ENCODE measurements around the gene LRRTM4.

The LRRTM4 gene

DNA sequence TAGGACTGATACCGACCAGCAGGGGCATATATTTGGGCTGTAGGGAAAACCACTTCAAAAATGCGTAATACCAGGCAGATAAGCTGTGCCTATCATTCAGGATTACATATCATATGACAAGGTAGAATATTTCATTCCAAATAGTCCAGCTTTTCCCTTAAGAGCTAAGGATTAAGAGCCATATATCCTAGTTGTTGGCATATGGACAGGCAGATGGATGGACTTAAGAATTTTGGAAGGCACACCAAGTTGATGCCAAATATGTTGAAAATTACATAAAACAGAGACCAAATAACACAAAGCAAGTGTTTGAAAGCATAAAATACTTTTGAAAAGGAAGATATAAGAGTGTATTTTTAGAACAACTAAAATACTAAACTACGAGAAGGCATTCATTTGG is 52.1 kb downstream of the LRRTM4 start:
- no peak for DNase-seq (ENCODE audit: low read depth)

GRCh38 chr2:77469106-77469505 is 53.1 kb downstream of the LRRTM4 start:
- no peak for DNase-seq (ENCODE audit: low read depth)

GRCh38 chr2:77459840-77460239 is 62.3 kb downstream of the LRRTM4 start:
- DNase-seq (ENCODE audit: low read depth), result no peak

DNA sequence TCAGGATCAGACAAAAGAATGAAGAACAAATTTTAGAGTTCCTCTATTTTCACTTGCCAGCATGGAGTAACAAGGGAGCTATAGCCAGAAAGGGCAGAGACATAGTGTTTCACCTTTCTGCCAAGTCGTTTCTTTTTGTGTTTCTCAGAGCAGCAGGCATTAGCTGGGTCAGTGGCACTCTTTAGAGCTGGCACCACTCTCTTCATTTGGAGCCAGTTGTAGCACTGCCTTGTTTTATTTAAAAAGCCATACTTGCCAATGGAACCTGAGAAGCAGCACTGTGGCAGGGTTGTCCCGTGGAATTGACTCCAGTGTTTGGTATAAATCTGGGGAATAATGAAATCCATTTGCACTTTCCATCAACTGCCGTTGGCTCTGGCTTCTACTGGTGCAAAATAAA is 64.0 kb downstream of the LRRTM4 start:
- DNase-seq (ENCODE audit: low read depth), result no peak

DNA sequence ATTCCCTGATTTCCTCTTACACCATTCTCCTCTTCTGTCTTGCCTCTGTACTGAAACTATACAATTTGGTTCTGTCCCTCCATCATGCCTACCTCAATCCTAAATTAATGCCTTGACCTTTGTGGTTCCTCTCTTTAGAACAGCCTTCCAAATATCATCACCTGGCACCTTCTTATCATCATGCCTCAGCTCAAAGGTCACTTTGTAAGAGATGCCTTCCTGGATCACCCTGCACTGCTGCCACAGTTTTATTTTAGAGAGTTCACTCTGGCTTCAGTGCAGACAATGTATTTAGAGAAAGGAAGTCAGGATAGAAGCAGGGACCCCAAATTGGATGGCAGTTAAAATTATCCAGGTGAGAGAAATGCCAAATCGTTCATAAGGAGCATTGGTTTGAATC is 64.5 kb downstream of the LRRTM4 start:
- DNase-seq (ENCODE audit: low read depth), result no peak

DNA sequence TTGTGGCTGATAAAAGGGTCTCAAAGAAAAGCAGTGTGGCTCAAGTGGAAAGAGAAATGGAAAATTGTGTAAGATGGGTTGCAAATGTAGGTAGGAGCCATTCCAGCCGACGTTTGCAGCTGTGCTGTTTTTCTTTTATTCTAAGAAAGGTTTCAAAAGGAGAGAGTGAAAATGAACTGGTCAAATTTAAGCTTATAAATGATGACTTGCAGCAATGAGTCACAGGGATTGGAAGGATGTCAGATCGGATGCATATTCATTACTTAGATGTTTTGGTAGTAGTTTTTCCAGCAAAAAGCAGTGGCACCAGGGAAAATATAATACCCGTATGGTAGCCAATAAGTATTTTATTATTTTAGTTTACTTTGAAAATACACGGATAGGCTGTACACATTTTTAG is 79.1 kb downstream of the LRRTM4 start:
- peak; percentile 6 for DNase-seq (ENCODE audit: low read depth)

- no peak for DNase-seq (ENCODE audit: low read depth)
These were observed 87.3 kb downstream of the LRRTM4 start for GRCh38 chr2:77434880-77435279.

GRCh38 chr2:77428946-77429345 is 93.2 kb downstream of the LRRTM4 start:
- DNase-seq (ENCODE audit: low read depth), result no peak

DNA sequence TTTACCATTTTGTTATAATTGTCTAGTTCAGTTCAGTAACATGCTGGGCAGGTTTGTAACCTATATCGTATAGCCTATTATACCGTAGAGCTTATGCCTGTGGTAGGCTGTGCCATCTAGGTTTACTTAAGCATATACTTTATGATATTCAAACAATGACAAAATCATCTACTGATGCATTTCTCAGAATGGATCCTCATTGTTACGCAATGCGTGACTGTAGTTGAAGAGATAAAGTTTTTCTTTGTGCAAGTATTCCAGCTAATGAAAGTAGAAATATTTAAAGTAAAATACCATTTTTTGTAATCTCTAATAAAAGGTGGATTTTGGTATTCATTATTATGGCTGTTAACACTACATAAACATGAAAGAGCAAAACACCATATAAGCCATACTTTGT is 100.2 kb downstream of the LRRTM4 start:
- no peak for DNase-seq (ENCODE audit: low read depth)

DNA sequence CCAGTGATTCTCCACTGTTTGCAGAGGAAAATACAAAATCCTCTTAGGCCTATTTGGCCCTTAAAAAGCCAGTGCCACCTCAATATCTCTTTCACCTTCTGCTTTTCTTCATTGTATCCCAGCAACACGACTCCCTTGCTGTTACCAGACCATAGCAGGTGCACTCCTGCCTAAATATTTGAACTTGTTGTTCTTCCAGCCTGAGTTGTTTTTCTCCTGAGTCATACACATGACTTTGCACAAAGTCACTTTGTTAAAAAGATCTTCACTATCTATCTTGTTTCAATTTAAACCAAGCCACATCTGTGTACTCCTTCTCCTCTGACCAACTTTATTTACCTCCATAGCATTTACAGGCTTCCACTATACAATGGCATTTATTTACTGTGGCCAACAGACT is 103.6 kb downstream of the LRRTM4 start:
- no peak for DNase-seq (ENCODE audit: low read depth)

DNA sequence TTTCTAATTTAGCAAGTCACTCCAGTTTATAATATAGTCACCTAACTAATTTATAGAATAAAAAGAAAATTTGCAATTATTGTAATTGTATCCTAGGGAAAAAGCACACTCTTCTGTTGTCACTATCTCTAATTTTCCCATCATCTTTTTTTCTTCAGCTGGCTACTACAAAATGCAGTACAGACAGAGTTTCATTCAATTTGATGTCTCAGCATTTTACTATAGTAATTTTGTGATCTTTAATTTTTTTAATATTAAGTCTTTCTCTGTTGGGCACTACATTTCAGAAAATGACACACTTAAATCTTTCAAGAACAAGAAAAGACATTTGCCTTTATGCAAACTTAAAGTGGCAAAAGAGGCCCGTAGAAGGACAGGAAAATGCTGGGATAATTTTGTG is 118.0 kb downstream of the LRRTM4 start:
- DNase-seq (ENCODE audit: low read depth), result no peak

DNA sequence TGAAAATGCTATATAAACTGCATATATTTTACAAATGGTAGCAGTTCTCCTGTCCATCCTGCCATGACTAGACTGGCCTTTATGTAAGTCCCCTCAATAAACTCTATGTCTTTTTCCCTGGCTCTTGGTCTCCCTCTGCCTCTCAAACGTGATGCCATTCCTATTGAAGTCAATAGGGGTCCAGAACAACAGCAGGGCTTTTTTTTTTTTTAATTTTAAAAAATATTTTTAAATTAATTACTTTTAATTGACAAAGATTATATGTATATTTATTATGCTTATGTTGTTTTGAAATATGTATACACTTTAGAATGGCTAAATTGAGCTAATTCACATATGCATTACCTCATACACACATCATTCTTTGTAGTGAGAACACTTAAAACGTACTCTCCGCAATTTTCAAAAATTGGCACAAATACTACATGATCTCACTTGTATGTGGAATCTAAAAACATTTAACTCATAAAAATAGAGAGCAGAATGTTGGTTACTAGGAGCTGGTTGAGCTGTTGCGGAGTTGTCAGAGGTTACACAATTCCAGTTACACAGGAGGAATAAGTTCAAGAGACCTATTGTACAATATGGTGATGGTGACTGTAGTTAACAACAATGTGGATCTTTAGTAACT is 123.1 kb downstream of the LRRTM4 start:
- DNase-seq (ENCODE audit: low read depth), result no peak

GRCh38 chr2:77397763-77398162 is 124.4 kb downstream of the LRRTM4 start:
- DNase-seq (ENCODE audit: low read depth), result no peak

DNA sequence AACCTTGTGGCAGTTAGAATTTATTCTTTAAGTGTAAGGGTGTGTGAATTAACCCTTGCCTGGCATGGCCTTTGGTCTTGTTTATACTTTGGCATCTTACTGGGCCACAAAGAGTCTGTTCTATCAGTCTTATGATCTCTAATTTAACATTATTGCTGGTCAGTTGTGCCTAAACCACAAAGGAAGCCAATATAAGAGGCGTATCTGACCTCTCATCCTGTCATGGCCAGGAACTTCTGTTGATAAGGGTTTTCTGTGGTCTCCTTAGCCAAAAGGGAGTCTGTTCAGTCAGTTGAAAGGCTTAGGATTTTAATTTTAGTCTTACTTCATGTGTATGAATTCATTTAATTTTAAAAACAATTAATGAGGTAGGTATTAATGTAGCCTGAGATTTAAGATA is 127.2 kb downstream of the LRRTM4 start:
- DNase-seq (ENCODE audit: low read depth), result no peak

DNA sequence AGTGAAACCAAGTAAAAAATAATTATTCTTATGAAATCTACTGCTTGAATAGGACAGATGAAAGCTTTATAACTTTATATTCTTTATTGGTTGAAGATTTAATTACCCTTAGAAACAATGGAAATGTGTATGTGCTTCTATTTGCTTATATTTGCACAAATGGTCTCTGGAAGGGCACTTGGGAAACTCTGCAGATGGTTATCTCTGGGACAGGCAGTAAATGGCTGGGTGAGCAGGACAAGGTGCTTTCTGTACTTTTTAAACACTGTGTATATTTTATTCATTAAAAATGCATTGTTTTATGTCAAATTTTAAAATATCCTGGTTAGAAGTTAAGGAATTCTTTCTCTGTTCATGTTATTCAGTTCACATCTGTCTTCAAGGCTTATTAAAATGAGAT is 131.1 kb downstream of the LRRTM4 start:
- no peak for DNase-seq (ENCODE audit: low read depth)

DNA sequence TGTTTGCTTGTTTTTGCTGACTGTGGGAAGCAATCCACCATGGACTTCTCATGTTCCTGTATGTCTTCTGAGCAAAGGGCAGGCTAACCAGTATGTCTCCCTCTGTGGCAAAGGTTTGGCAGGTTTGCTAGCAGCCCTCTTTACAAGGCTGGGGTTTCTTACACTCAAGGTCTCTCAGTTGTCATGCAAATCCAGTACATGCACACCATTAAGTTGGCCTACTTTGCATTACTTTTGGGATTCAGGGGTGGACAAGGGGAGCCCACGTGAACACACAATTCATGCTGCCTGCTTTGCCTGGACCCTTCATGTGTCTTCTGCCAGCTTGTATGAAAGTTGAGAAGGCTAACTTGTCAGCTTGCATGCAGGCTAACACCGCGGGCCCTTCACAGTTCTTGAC is 134.9 kb downstream of the LRRTM4 start:
- no peak for DNase-seq (ENCODE audit: low read depth)

DNA sequence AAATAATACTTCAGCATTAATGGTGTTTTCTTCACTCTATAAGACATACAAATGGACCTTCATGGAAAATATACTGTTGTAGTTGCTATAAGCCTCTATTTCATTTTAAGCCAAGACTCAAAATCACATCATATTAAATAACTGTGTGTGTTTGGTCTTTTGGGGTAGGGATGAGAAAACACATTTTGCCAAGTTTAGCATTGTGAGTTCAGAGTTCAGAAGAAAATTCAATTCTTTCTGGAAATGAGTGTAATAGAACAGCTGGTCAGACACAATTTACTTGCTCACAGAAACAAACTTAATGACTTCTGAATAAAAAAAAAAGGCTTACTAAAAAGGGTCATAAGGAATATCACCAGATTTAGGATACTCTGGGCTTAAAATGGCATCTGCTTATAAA is 149.5 kb downstream of the LRRTM4 start:
- DNase-seq (ENCODE audit: low read depth), result no peak

GRCh38 chr2:77370511-77370910 is 151.7 kb downstream of the LRRTM4 start:
- DNase-seq (ENCODE audit: low read depth), result no peak

DNA sequence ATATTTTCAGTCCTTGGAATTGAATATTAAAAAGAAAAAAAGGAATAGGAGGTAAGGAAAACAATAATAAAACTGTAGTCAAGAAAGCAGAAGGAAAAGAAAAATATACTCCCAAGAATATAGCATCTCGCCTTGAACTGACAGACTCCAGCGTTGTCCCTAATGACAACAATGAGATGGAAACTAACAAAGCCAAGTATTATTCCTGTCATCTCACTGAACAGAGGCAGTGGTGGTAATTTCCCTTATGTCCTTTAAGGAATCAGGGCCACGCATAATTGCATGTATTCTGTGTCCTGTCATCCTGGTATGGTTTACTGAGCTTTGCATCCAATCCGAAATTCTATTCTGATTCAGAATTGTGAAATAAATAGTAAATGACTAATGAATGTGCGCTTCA is 158.9 kb downstream of the LRRTM4 start:
- DNase-seq (ENCODE audit: low read depth), result no peak

DNA sequence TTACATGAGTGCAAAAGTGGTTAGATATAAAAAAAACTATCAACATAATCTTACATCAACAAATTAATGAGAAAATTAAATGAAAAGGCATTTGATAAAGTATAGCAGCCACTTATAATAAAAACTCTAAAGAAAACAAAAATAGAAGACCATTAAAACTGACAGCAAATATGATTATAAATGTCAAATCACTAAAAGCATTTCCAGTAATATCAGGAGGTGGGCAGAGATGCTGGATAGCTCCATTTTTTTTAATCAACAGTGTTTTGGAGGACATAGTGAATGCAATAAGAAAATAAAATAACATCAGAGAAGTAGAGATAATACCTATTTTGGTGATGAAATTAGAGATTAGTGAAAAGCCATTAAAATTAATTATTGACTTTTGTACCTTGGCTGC is 173.4 kb downstream of the LRRTM4 start:
- DNase-seq (ENCODE audit: low read depth), result no peak

DNA sequence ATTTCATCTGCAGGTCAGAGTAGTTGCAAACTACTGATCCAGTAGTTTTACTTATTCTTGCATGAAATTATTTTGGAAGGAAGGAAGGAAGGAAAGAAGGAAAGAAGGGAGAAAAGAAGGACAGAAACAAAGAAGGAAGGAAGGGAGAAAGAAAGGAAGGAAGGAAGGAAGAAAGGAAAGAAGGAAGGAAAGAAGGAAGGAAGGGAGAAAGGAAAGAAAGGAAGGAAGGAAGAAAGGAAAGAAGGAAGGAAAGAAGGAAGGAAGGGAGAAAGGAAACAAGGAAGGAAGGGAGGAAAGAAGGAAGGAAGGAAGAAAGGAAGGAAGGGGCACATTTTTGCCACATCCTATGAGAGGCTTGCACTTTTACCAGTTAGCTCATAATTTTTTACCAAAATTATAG is 186.2 kb downstream of the LRRTM4 start:
- DNase-seq (ENCODE audit: low read depth), result no peak

DNA sequence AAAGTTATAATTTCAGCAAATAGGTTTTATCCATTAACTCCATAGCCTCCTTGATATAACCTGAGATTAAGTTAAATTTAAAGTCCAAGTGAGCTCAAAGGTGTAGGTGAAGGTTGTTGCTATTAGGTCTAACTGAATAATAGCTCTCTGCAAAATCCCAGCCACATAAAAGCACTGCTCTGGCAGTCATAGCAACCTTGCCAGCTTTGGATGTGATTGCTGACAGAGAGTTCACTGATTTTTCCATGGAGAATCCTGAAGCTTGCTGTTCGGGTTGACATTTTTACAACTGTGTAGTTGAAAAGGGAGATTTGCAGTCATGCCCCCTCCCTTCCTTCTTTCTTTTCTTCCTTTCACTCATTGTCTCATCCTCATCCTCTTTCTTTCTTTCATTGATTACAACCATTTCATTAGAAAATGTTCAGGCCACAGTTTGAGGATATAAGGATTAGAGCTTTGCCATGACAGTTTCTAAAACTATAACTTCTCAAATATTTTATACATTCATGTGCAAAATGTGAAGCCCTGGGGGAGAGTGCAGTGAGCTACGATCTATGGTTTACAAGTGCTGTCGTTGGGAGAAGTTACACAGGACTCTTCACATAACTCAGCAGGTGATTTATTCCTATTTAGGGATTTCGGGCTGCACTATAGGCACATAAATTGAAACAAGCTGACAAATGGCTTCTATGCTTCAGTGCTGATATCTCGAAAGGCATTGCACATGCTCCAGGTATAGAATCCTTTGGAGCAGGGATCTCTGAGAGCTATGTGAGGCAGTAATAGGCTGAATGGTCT is 193.8 kb downstream of the LRRTM4 start:
- DNase-seq (ENCODE audit: low read depth), result no peak

DNA sequence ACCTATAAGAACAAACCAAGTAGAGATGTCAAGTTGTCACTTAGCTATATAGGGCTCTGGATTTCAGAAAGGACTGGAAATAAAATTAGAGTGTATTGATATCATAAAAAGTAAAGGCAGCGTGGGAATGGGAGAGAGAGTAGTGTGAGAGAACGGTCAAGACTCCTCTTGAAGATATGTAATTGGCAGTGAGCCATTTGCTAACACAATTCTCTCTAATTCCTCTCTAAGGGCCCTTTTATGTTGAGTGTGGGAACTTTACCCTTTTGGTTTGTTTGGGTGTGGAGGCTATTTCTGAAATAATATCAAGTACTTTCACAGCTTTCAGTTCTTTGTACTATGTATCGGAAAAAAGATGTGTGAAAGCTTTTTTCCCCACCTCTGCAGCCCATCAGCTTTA is 196.8 kb downstream of the LRRTM4 start:
- no peak for DNase-seq (ENCODE audit: low read depth)

GRCh38 chr2:77322431-77322830 is 199.7 kb downstream of the LRRTM4 start:
- no peak for DNase-seq (ENCODE audit: low read depth)

Measured in iris pigment epithelial cell (primary cell).